A549 (cell line): ENCODE data around the gene BEND2. TPM values are rescaled to one million over a fixed set of nuclear protein-coding genes. Genes with fewer than 3 reads are reported as not detected.

Experiments used
- ATAC-seq, 2 experiments: fragments of 200-7000 bp in 1 of 2; fragments of >200 bp in 1 of 2; cut with Nextera tagmentation in 1 of 2; cut with Tn5 transposase in 1 of 2; 3 replicates each; pipeline versions ENCODE4 v1.8.0 to v1.9.1; 2018 to 2020; ENCODE audit warnings: mild to moderate bottlenecking in 1 of 2, moderate library complexity in 1 of 2
- CTCF ChIA-PET: fragments of 300-600 bp; sonication (Branson Sonifier 250); formaldehyde crosslinking; extraction: SDS; loops from one replicate; lab custom pipeline; 2021; ENCODE audit warnings: antibody characterized with exemption, inconsistent platforms; lab: Yijun Ruan, JAX
- POLR2A ChIA-PET: fragments of 350-600 bp; formaldehyde crosslinking; extraction: SDS; loops from one replicate; lab custom pipeline; 2021; ENCODE audit warnings: antibody characterized with exemption, inconsistent platforms; lab: Yijun Ruan, JAX
- DNase-seq, 2 experiments: peaks; one replicate each; pipeline versions ENCODE4 v3.0.0 to v3.0.0-alpha.2; 2011 to 2016; ENCODE audit warnings: low read depth in 1 of 2, low spot score in 1 of 2
- FAIRE-seq: peaks from 2 replicates; lab custom pipeline; 2011; peaks lifted over from hg19 to GRCh38; lab: Jason Lieb, UNC
- H3K27ac ChIP-seq, 2 experiments: fragments of >200 bp; sonication (Bioruptor Twin); formaldehyde crosslinking; 3 replicates each; pipeline ENCODE4 v1.5.1; 2016 to 2017
- H3K4me1 ChIP-seq: fragments of >200 bp; sonication (Bioruptor Twin); formaldehyde crosslinking; 3 replicates; pipeline ENCODE4 v1.6.1; 2016
- H3K4me2 ChIP-seq: fragments of >200 bp; sonication (Bioruptor Twin); formaldehyde crosslinking; 3 replicates; pipeline ENCODE4 v1.6.1; 2016
- H3K4me3 ChIP-seq: fragments of >200 bp; sonication (Bioruptor Twin); formaldehyde crosslinking; 3 replicates; pipeline ENCODE4 v1.5.1; 2016
- H3K9me3 ChIP-seq: fragments of >200 bp; sonication (Bioruptor Twin); formaldehyde crosslinking; 3 replicates; pipeline ENCODE4 v1.6.1; 2016
- ATOH8 ChIP-seq: fragments of 250-450 bp; sonication (Bioruptor Pico); IDR thresholded peaks from 2 replicates; pipeline ENCODE4 v1.5.0; 2020; ENCODE audit warnings: low read depth, mild to moderate bottlenecking, moderate library complexity
- CBX2 ChIP-seq: fragments of 200-600 bp; sonication (generic); IDR thresholded peaks from 2 replicates; pipeline ENCODE4 v1.6.1; 2016; ENCODE audit warnings: low read depth, mild to moderate bottlenecking, borderline replicate concordance
- CHD2 ChIP-seq: fragments of 150-350 bp; IDR thresholded peaks from 2 replicates; pipeline ENCODE4 v1.6.1; 2014; ENCODE audit warnings: low read length; ENCODE audit not compliant: partially characterized antibody
- CHD4 ChIP-seq: fragments of 200-600 bp; sonication (generic); IDR thresholded peaks from 2 replicates; pipeline ENCODE4 v1.6.1; 2016; ENCODE audit warnings: antibody characterized with exemption, mild to moderate bottlenecking, borderline replicate concordance
- E2F6 ChIP-seq: IDR thresholded peaks from 2 replicates; pipeline ENCODE4 v1.6.1; 2012; ENCODE audit warnings: low read depth, borderline replicate concordance
- EHMT2 ChIP-seq: fragments of 200-600 bp; sonication (generic); IDR thresholded peaks from 2 replicates; pipeline ENCODE4 v1.6.1; 2016; ENCODE audit warnings: antibody characterized with exemption, low read depth, mild to moderate bottlenecking, moderate library complexity
- ESRRA ChIP-seq: fragments of 150-350 bp; IDR thresholded peaks from 2 replicates; pipeline ENCODE4 v1.6.1; 2014; ENCODE audit warnings: mild to moderate bottlenecking, low read length, borderline replicate concordance
- FOXS1 ChIP-seq: fragments of 250-450 bp; sonication (Bioruptor Pico); IDR thresholded peaks from 2 replicates; pipeline ENCODE4 v1.5.0; 2020; ENCODE audit warnings: mild to moderate bottlenecking, moderate library complexity
- HES2 ChIP-seq: fragments of >200 bp; sonication (Bioruptor Twin); formaldehyde crosslinking; IDR thresholded peaks from 2 replicates; pipeline ENCODE4 v1.6.1; 2016
- HEYL ChIP-seq: fragments of 250-450 bp; sonication (Bioruptor Pico); IDR thresholded peaks from 2 replicates; pipeline ENCODE4 v1.8.0; 2021; ENCODE audit warnings: mild to moderate bottlenecking, moderate library complexity
- HOXA7 ChIP-seq: fragments of 250-450 bp; sonication (Bioruptor Pico); IDR thresholded peaks from 2 replicates; pipeline ENCODE4 v1.5.0; 2020; ENCODE audit warnings: mild to moderate bottlenecking, moderate library complexity
- HOXB13 ChIP-seq: fragments of 250-450 bp; sonication (Bioruptor Pico); IDR thresholded peaks from 2 replicates; pipeline ENCODE4 v1.5.0; 2020; ENCODE audit warnings: low read depth, mild to moderate bottlenecking, moderate library complexity
- JUN ChIP-seq, 2 experiments: fragments of >200 bp; sonication (Bioruptor Twin); formaldehyde crosslinking; IDR thresholded peaks; 2 replicates in 1 of 2; 3 replicates in 1 of 2; pipeline ENCODE4 v1.6.1; 2016 to 2017
- JUNB ChIP-seq: fragments of >200 bp; sonication (Bioruptor Twin); formaldehyde crosslinking; IDR thresholded peaks from 2 replicates; pipeline ENCODE4 v1.6.1; 2016
- KDM1A ChIP-seq: fragments of 200-600 bp; sonication (generic); IDR thresholded peaks from 2 replicates; pipeline ENCODE4 v1.6.1; 2016; ENCODE audit warnings: low read depth, mild to moderate bottlenecking
- MAZ ChIP-seq: fragments of 150-350 bp; IDR thresholded peaks from 2 replicates; pipeline ENCODE4 v1.6.1; 2014; ENCODE audit warnings: antibody characterized with exemption, low read depth, low read length, borderline replicate concordance
- NR3C1 ChIP-seq: fragments of >200 bp; sonication (Bioruptor Twin); formaldehyde crosslinking; IDR thresholded peaks from 3 replicates; pipeline ENCODE4 v1.6.1; 2017
- PHF8 ChIP-seq: fragments of 200-600 bp; sonication (generic); IDR thresholded peaks from 2 replicates; pipeline ENCODE4 v1.6.1; 2016; ENCODE audit warnings: low read depth, mild to moderate bottlenecking, antibody characterized with exemption, moderate library complexity, borderline replicate concordance
- POLR2AphosphoS2 ChIP-seq: conservative IDR thresholded peaks from 2 replicates; pipeline ENCODE4 v1.6.1; 2012; ENCODE audit warnings: low read length, improper control_type of control experiment, inconsistent platforms
- RAD21 ChIP-seq, 2 experiments: fragments of >200 bp in 1 of 2; sonication (Bioruptor Twin) in 1 of 2; formaldehyde crosslinking in 1 of 2; IDR thresholded peaks in 1 of 2; conservative IDR thresholded peaks in 1 of 2; 2 replicates in 1 of 2; 3 replicates in 1 of 2; pipeline ENCODE4 v1.6.1; 2012 to 2018; ENCODE audit warnings: inconsistent platforms in 1 of 2
- RCOR1 ChIP-seq: fragments of 150-350 bp; IDR thresholded peaks from 2 replicates; pipeline ENCODE4 v1.6.1; 2014; ENCODE audit warnings: antibody characterized with exemption, low read length, low read depth
- RFX5 ChIP-seq: fragments of 450-650 bp; IDR thresholded peaks from 2 replicates; pipeline ENCODE4 v1.7.1; 2014; ENCODE audit warnings: antibody characterized with exemption, mild to moderate bottlenecking, moderate library complexity
- RNF2 ChIP-seq: fragments of 200-600 bp; sonication (generic); IDR thresholded peaks from 2 replicates; pipeline ENCODE4 v1.6.1; 2016; ENCODE audit warnings: low read depth, mild to moderate bottlenecking, antibody characterized with exemption, moderate library complexity, borderline replicate concordance
- SMC3 ChIP-seq: fragments of >200 bp; sonication (Bioruptor Twin); formaldehyde crosslinking; IDR thresholded peaks from 3 replicates; pipeline ENCODE4 v1.6.1; 2018; ENCODE audit warnings: inconsistent platforms
- ZC3H11A ChIP-seq: fragments of 450-650 bp; IDR thresholded peaks from 2 replicates; pipeline ENCODE4 v1.6.1; 2014; ENCODE audit warnings: antibody characterized with exemption, mild to moderate bottlenecking
- ZSCAN20 ChIP-seq: fragments of 250-450 bp; sonication (Bioruptor Pico); IDR thresholded peaks from 2 replicates; pipeline ENCODE4 v1.8.0; 2022; ENCODE audit warnings: mild to moderate bottlenecking, moderate library complexity
- WGBS: methylation state at CpG from one replicate; pipeline ENCODE4 v1.1.6; 2017; ENCODE audit errors: missing lambda C conversion rate; 5-methylcytosine and 5-hydroxymethylcytosine counted together
- polyA plus RNA-seq, 4 experiments: library from polyadenylated mRNA; depleted of rRNA in 3 of 4; stranded (reverse); fragments of >200 nt; fragmentation: RNase III in 1 of 4; extraction: RNeasy Plus Mini Kit Qiagen cat#74134 plus additional on column Dnase treatment in 1 of 4; gene quantifications; 2 replicates in 3 of 4; 3 replicates in 1 of 4; pipeline ENCODE4 v1.2.3, GENCODE V29; 2011 to 2017
- TF ChIP-seq, protein P1 (sequence below): fragments of 250-450 bp; sonication (Bioruptor Pico); IDR thresholded peaks from 2 replicates; pipeline ENCODE4 v1.5.0; 2021; ENCODE audit warnings: mild to moderate bottlenecking, moderate library complexity, borderline replicate concordance

Gene BEND2
- polyA plus RNA-seq, 2 of the 4 experiments (the other 2 are of a cell fraction): not detected

DNA sequence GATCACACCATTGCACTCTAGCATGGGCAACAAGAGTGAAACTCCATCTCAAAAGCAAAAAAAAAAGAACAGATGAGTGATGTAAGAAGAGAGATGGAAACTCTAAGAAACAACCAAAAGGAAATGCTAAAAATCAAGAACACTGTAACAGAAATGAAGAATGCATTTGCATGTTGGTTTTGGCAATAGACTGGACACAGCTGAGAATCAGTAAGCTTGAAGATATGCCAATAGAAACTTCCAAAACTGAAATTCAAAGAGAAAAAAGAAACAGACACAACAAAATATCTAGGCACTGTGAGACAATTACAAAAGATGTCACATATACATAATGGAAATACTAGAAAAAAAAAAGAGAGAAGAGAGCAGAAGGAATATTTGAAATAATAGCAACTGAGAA, 93.7 kb downstream of the BEND2 start:
- H3K9me3 ChIP-seq: no peaks in the 10 kb centered on the region
- no peak overlapping the region for H3K4me3 ChIP-seq
- FAIRE-seq (no peak), DNase-seq (no peak), ATAC-seq (no peak)
- no peak overlapping the region for H3K27ac ChIP-seq
- no peak overlapping the region for H3K4me2 ChIP-seq
- ChIA-PET CTCF (no interaction called here), POLR2A (no interaction called here)
- TF ChIP-seq CHD2 (no peak), SMC3 (no peak), MAZ (no peak), ATOH8 (CRISPR knock-in tag) (no peak), HOXB13 (CRISPR knock-in tag) (no peak), ZC3H11A (no peak), POLR2AphosphoS2 (no peak), JUNB (no peak), JUN (IDR thresholded peaks at IDR 0.05) (no peak), ZSCAN20 (CRISPR knock-in tag) (no peak), HOXA7 (no peak), RNF2 (no peak), EHMT2 (no peak), ESRRA (no peak), NR3C1 (no peak), RAD21 (conservative IDR thresholded peaks at IDR 0.05 in 1 of 2, IDR thresholded peaks at IDR 0.05 in 1 of 2) (no peak), HEYL (CRISPR knock-in tag) (no peak), PHF8 (no peak), FOXS1 (no peak), CHD4 (no peak)
- no peaks in the 10 kb centered on the region for H3K4me1 ChIP-seq

GRCh38 chrX:18119856-18120255, 100.8 kb downstream of the BEND2 start:
- peak in 1 of 2 experiments; percentile 4 for DNase-seq
- Histone ChIP-seq H3K4me1 (no peaks in the 10 kb centered on the region), H3K9me3 (0 out of 3 replicates have a peak, but pooled peaks cover 5% of the 10 kb centered on the region), H3K27ac (no peak overlapping the region), H3K4me3 (no peak overlapping the region), H3K4me2 (no peak overlapping the region)
- TF ChIP-seq HES2 (no peak), RCOR1 (no peak), ZC3H11A (no peak), RFX5 (no peak), CHD2 (no peak), KDM1A (no peak), E2F6 (no peak), JUNB (no peak), RAD21 (conservative IDR thresholded peaks at IDR 0.05 in 1 of 2, IDR thresholded peaks at IDR 0.05 in 1 of 2) (no peak), CBX2 (no peak)
- TF ChIP-seq, protein P1, sequence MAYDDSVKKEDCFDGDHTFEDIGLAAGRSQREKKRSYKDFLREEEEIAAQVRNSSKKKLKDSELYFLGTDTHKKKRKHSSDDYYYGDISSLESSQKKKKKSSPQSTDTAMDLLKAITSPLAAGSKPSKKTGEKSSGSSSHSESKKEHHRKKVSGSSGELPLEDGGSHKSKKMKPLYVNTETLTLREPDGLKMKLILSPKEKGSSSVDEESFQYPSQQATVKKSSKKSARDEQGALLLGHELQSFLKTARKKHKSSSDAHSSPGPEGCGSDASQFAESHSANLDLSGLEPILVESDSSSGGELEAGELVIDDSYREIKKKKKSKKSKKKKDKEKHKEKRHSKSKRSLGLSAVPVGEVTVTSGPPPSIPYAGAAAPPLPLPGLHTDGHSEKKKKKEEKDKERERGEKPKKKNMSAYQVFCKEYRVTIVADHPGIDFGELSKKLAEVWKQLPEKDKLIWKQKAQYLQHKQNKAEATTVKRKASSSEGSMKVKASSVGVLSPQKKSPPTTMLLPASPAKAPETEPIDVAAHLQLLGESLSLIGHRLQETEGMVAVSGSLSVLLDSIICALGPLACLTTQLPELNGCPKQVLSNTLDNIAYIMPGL (CRISPR knock-in tag): no peak
- WGBS: 0% methylated on average over 2 of the region's 2 CpGs
- ATAC-seq: no peak
- ChIA-PET CTCF (no interaction called here), POLR2A (no interaction called here)
- no peak for FAIRE-seq

Other genes starting within 250 kb of the BEND2 start
- gene SCML2, start 133.8 kb upstream of the BEND2 start, polyA plus RNA-seq (2011; rRNA removed): 11.1 and 13.9 TPM in 2 replicates
- 8.0 to 8.6 TPM (median 8.0 TPM) in 3 replicates for gene SCML2, start 133.8 kb upstream of the BEND2 start, polyA plus RNA-seq (2017; fragmentation: RNase III; extraction: RNeasy Plus Mini Kit Qiagen cat#74134 plus additional on column Dnase treatment)
- 19.4 and 22.8 TPM in 2 replicates for gene CDKL5, start 204.7 kb upstream of the BEND2 start, polyA plus RNA-seq (2011; rRNA removed)
- gene CDKL5, start 204.7 kb upstream of the BEND2 start, polyA plus RNA-seq (2017; fragmentation: RNase III; extraction: RNeasy Plus Mini Kit Qiagen cat#74134 plus additional on column Dnase treatment): 4.9 to 5.4 TPM (median 5.3 TPM) in 3 replicates